H1 (cell line): ENCODE data around the gene PI4K2A. TPM values are rescaled to one million over a fixed set of nuclear protein-coding genes. Genes with fewer than 3 reads are reported as not detected.

Experiments used
- ATF3 ChIP-seq: IDR thresholded peaks from 2 replicates; pipeline ENCODE4 v1.6.1; 2011; ENCODE audit warnings: low read depth, mild to moderate bottlenecking, low read length; ENCODE audit not compliant: insufficient read depth
- BACH1 ChIP-seq: IDR thresholded peaks from 2 replicates; pipeline ENCODE4 v1.6.1; 2012; ENCODE audit warnings: low read length, improper control_type of control experiment
- EGR1 ChIP-seq: IDR thresholded peaks from 2 replicates; pipeline ENCODE4 v1.6.1; 2011; ENCODE audit warnings: low read depth, low read length, borderline replicate concordance
- SAP30 ChIP-seq: fragments of 300-600 bp; sonication (generic); IDR thresholded peaks from 2 replicates; pipeline ENCODE4 v1.7.1; 2012; ENCODE audit warnings: low read length, moderate library complexity, mild to moderate bottlenecking, inconsistent platforms; ENCODE audit not compliant: insufficient read depth, insufficient replicate concordance
- SIX5 ChIP-seq: IDR thresholded peaks from 2 replicates; pipeline ENCODE4 v1.6.1; 2011; ENCODE audit warnings: mild to moderate bottlenecking, low read depth, low read length
- SP4 ChIP-seq: IDR thresholded peaks from 2 replicates; pipeline ENCODE4 v1.6.1; 2012; ENCODE audit warnings: low read length, inconsistent platforms
- SUZ12 ChIP-seq: fragments of 200-600 bp; sonication (generic); IDR thresholded peaks from 2 replicates; pipeline ENCODE4 v1.6.1; 2012; ENCODE audit warnings: mild to moderate bottlenecking, inconsistent platforms, low read length, moderate library complexity, mixed read lengths
- polyA plus RNA-seq, 7 experiments: library from polyadenylated mRNA; depleted of rRNA in 3 of 7; stranded (reverse) in 5 of 7; unstranded in 2 of 7; fragments of >200 nt in 5 of 7; fragments of 200-250 nt in 2 of 7; gene quantifications; 1 replicate in 5 of 7; 2 replicates in 1 of 7; 4 replicates in 1 of 7; pipeline versions ENCODE4 v1.2.1 to v1.2.3, GENCODE V29; 2011 to 2013; ENCODE audit warnings: missing spikeins in 2 of 7, mixed read lengths in 2 of 7
- total RNA-seq: library from RNA; stranded (reverse); fragmentation: NEBNext Ultra II Directional; extraction: Animal tissue kit (Norgen Biotek cat#: 25700); gene quantifications from 2 replicates; pipeline ENCODE4 v1.2.1, GENCODE V29; 2021

PI4K2A gene
- total and polyA plus RNA-seq, 2 of the 8 experiments (the other 6 are each of a cell fraction or from before 2014, with no cell fraction given), result 20.7 to 21.9 TPM

GRCh38 chr10:97664282-97664850 is 23.9 kb downstream of the PI4K2A start (continued):
- TF ChIP-seq SP4, result no peak
- TF ChIP-seq SIX5, result no peak
- no peak for TF ChIP-seq ATF3
- no peak for TF ChIP-seq BACH1
- no peak for TF ChIP-seq EGR1
- TF ChIP-seq SUZ12, result no peak
- no peak for TF ChIP-seq SAP30
